ENCODE data around the gene HSD17B12. TPM values are rescaled to one million over a fixed set of nuclear protein-coding genes. Genes with fewer than 3 reads are reported as not detected.

The HSD17B12 gene
- total RNA-seq, 1 donor from 2014 or later, result 58.3 TPM

GRCh38 chr11:43856993-43857392 is 176.5 kb downstream of the HSD17B12 start:
- no peak overlapping the region for H3K27ac Mint-ChIP-seq
- ChIA-PET POLR2A (no interaction called here), CTCF (no interaction called here)
- peaks cover 2% of the 10 kb centered on the region for H3K9me3 Mint-ChIP-seq
- no peaks in the 10 kb centered on the region for H3K27me3 Mint-ChIP-seq
- no peak overlapping the region for H3K4me3 Mint-ChIP-seq
- intact Hi-C loops (cut with micrococcal nuclease), result no loop called here
- DNase-seq, result no peak
- no peaks in the 10 kb centered on the region for H3K4me1 Mint-ChIP-seq
- TF ChIP-seq, protein P1, sequence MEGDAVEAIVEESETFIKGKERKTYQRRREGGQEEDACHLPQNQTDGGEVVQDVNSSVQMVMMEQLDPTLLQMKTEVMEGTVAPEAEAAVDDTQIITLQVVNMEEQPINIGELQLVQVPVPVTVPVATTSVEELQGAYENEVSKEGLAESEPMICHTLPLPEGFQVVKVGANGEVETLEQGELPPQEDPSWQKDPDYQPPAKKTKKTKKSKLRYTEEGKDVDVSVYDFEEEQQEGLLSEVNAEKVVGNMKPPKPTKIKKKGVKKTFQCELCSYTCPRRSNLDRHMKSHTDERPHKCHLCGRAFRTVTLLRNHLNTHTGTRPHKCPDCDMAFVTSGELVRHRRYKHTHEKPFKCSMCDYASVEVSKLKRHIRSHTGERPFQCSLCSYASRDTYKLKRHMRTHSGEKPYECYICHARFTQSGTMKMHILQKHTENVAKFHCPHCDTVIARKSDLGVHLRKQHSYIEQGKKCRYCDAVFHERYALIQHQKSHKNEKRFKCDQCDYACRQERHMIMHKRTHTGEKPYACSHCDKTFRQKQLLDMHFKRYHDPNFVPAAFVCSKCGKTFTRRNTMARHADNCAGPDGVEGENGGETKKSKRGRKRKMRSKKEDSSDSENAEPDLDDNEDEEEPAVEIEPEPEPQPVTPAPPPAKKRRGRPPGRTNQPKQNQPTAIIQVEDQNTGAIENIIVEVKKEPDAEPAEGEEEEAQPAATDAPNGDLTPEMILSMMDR (IDR thresholded peaks at IDR 0.05), result no peak
- no peak for ATAC-seq (ENCODE audit: low read depth)
- peaks cover 31% of the 10 kb centered on the region for H3K36me3 Mint-ChIP-seq (ENCODE audit: low read depth)

GRCh38 chr11:43861141-43861540 is 180.6 kb downstream of the HSD17B12 start:
- no peaks in the 10 kb centered on the region for H3K4me1 Mint-ChIP-seq
- H3K27me3 Mint-ChIP-seq, result peaks cover 5% of the 10 kb centered on the region
- peaks cover 2% of the 10 kb centered on the region for H3K9me3 Mint-ChIP-seq
- ChIA-PET CTCF (no interaction called here), POLR2A (no interaction called here)
- ATAC-seq (ENCODE audit: low read depth) (no peak), DNase-seq (no peak)
- H3K36me3 Mint-ChIP-seq (ENCODE audit: low read depth), result peaks cover 6% of the 10 kb centered on the region
- H3K27ac Mint-ChIP-seq, result no peak overlapping the region
- TF ChIP-seq, protein P1 (IDR thresholded peaks at IDR 0.05), result no peak
- intact Hi-C loops (cut with micrococcal nuclease), result no loop called here
- no peak overlapping the region for H3K4me3 Mint-ChIP-seq

DNA sequence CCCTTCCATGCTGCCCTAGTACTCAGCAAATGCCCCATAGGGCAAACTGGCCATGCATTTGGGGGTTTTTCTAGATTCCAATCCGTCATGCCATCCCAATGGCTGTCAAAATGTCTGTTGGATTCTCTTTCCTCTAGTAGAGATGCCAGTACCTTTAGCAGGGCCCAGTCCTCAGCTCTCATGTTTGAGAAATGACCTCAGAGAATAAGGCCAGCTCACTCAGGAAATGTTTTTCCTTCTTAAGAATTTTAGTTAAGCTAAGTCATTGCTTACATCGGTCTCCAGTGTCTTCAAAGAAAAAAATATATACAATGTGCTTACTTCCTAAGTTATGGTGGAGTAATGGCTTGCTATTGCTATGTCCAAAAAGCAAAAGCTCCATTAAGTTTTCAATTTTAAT is 186.0 kb downstream of the HSD17B12 start:
- peaks cover 26% of the 10 kb centered on the region for H3K27me3 Mint-ChIP-seq
- TF ChIP-seq, protein P1 (IDR thresholded peaks at IDR 0.05), result no peak
- intact Hi-C loops (cut with micrococcal nuclease), result no loop called here
- H3K9me3 Mint-ChIP-seq, result peaks cover 5% of the 10 kb centered on the region
- H3K4me3 Mint-ChIP-seq, result no peak overlapping the region
- ATAC-seq (ENCODE audit: low read depth) (no peak), DNase-seq (no peak)
- no peaks in the 10 kb centered on the region for H3K36me3 Mint-ChIP-seq (ENCODE audit: low read depth)
- POLR2A ChIA-PET, result no interaction called here
- no peak overlapping the region for H3K27ac Mint-ChIP-seq
- CTCF ChIA-PET, result no interaction called here
- peaks cover 8% of the 10 kb centered on the region for H3K4me1 Mint-ChIP-seq

- TF ChIP-seq, protein P1 (IDR thresholded peaks at IDR 0.05), result no peak
- ChIA-PET POLR2A (no interaction called here), CTCF (no interaction called here)
- DNase-seq, result no peak
- ATAC-seq (ENCODE audit: low read depth), result no peak
- peaks cover 30% of the 10 kb centered on the region for H3K27me3 Mint-ChIP-seq
- H3K36me3 Mint-ChIP-seq (ENCODE audit: low read depth), result no peaks in the 10 kb centered on the region
- peaks cover 8% of the 10 kb centered on the region for H3K4me1 Mint-ChIP-seq
- no peak overlapping the region for H3K27ac Mint-ChIP-seq
- H3K9me3 Mint-ChIP-seq, result peaks cover 5% of the 10 kb centered on the region
- intact Hi-C loops (cut with micrococcal nuclease), result no loop called here
- no peak overlapping the region for H3K4me3 Mint-ChIP-seq
Observed at GRCh38 chr11:43866969-43867368, 186.4 kb downstream of the HSD17B12 start.

DNA sequence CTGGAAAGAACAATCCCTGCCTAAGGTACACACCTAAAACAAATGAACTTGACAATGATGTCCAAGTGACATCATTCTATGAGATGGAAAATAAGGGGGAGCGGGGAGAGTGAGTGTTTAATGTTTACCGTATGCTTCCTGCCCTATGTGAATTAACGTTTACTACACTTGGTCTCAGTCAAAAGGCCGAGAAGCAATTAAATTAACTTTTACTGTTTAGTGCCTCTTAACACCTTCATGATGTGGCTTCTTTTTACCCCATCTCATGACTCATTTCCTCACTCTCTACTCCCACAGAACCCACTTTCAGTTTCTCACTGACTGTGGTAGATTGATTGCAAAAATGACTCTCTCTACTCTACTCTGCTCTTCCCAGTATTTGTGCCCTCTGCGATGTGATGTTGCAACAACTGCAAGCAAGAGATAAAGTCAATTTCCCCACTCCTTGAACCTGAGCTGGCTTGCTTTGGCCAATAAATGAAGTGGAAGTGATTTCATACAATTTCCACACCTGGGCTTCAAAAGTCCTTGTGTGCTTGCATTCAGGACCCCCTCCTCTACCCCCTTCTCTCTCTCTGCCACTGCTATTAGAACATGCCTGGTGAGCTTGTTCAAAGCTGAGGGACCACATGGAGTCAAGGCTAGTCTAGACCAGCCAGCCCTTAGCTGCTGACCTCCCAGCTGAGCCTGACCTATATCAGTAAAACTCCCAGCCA is 188.5 kb downstream of the HSD17B12 start:
- no peak for DNase-seq
- Mint-ChIP-seq H3K4me1 (peaks cover 8% of the 10 kb centered on the region), H3K9me3 (peaks cover 5% of the 10 kb centered on the region), H3K27ac (no peak overlapping the region), H3K4me3 (no peak overlapping the region), H3K27me3 (peaks cover 44% of the 10 kb centered on the region), H3K36me3 (ENCODE audit: low read depth) (no peaks in the 10 kb centered on the region)
- CTCF ChIA-PET, result no interaction called here
- peak; percentile 70 for ATAC-seq (ENCODE audit: low read depth)
- POLR2A ChIA-PET, result no interaction called here
- intact Hi-C loops (cut with micrococcal nuclease), result no loop called here
- TF ChIP-seq, protein P1 (IDR thresholded peaks at IDR 0.05), result no peak
